Omental fat pad (tissue), 4 donors: Measurements from ENCODE around the gene SCPEP1. TPM values are rescaled to one million over a fixed set of nuclear protein-coding genes. Genes with fewer than 3 reads are reported as not detected.
A peak's percentile ranks its signal among the peaks of the same experiment; 100 is the strongest.

Experiments used
- ATAC-seq: fragments of 150-250 bp; one replicate; pipeline ENCODE4 v1.9.1; 2016; ENCODE audit warnings: mild to moderate bottlenecking, moderate library complexity; ENCODE audit not compliant: low FRiP score
- DNase-seq: peaks from one replicate; pipeline ENCODE4 v3.0.0-alpha.2; 2019; ENCODE audit warnings: low spot score
- CTCF ChIP-seq, 3 donors: fragments of 450-650 bp; IDR thresholded peaks; one replicate each; pipeline ENCODE4 v1.5.1; 2016 to 2017; ENCODE audit warnings: antibody characterized with exemption in 3 of 3, mild to moderate bottlenecking in 3 of 3, moderate library complexity in 2 of 3
- total RNA-seq, 4 donors: library from RNA; depleted of rRNA; stranded (reverse); fragments of >200 nt; gene quantifications; one replicate each; pipeline ENCODE4 v1.1.0, GENCODE V29; 2016

The SCPEP1 gene
- total RNA-seq, 4 donors from 2014 or later: 59.6 to 80.9 (median 69.1) TPM

DNA sequence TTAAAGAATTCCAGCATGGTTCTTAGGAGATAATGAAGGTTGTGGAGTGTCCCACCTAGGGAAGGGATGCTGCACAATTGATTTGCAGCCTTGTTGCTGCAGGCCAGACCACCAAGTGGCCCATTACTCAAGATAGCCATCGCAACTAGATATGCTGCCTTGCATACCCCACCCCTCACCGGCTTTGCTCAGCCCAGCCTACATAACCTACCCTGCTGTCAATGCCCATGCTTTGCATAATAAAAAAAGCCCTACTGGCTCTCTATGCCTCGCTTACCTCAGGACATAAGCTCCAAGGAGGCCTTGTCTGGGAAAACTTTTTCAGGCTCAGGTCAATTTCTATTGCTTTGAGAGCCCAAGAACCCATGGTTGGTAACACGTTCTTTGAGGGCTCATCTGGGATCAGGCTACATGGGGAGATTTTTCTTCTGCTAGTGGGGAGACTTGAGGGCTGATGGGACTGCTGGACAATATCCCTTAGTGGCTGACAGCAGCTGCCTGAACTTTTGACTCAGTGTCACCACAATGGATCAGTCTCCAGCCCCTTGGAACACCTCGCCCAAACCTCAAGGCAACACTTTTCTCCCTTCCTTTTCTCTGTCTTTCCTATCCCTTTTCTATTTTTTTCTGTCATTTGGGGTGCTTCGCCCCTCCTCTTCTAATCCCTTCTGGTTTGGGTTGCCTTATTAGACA lies 38.3 kb downstream of the SCPEP1 start:
- DNase-seq (no peak), ATAC-seq (no peak)
- TF ChIP-seq CTCF (IDR thresholded peaks at IDR 0.05): no peak

DNA sequence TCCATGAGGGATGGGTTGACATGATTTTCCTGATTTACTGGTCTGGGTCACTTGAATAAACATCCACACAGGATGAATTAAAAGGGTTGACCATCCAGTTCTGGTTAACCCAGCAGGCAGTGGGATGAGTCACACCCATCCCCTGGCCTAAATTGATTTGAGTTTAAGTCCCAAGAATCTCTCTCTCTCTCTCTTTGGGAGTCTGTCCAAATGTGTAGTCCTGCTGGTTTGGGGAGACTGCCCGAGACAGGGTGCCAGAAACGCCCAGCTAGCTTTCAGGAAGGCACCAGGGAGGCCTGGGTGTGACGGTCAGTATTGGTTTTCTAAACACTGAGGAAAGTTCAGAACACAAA lies 38.8 kb downstream of the SCPEP1 start:
- no peak for ATAC-seq
- DNase-seq: no peak
- no peak for TF ChIP-seq CTCF (IDR thresholded peaks at IDR 0.05)

GRCh38 chr17:57017625-57018024 lies 39.7 kb downstream of the SCPEP1 start:
- TF ChIP-seq CTCF (IDR thresholded peaks at IDR 0.05): no peak
- no peak for DNase-seq
- no peak for ATAC-seq

- ATAC-seq (no peak), DNase-seq (no peak)
- TF ChIP-seq CTCF (IDR thresholded peaks at IDR 0.05): no peak
These were observed 42.3 kb downstream of the SCPEP1 start for GRCh38 chr17:57020208-57020607.

GRCh38 chr17:57021226-57021940 lies 43.5 kb downstream of the SCPEP1 start:
- no peak for DNase-seq

DNA sequence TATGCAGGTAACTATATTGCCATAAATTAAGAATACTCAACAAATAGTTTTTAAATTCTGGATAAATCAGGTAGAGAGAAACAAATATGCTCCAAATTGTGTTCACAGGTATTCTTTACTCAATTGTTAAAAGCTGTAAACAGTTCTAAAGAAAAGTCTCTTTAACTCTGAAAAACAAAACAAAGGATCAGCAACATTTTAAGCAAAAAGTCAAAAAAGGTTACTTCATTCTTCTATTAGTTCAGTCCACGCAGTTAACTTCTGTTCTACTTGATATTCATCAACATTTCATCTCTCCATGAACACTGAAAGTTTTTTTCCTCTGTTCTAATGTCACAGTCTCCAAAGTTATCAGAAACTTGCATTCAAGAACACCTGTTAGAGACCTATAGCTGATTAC lies 47.9 kb downstream of the SCPEP1 start:
- DNase-seq (no peak), ATAC-seq (no peak)
- no peak for TF ChIP-seq CTCF (IDR thresholded peaks at IDR 0.05)

More at GRCh38 chr17:57021226-57021940, 43.5 kb downstream of the SCPEP1 start:
- peak; percentile 59 for ATAC-seq
- TF ChIP-seq CTCF (IDR thresholded peaks at IDR 0.05): no peak

DNA sequence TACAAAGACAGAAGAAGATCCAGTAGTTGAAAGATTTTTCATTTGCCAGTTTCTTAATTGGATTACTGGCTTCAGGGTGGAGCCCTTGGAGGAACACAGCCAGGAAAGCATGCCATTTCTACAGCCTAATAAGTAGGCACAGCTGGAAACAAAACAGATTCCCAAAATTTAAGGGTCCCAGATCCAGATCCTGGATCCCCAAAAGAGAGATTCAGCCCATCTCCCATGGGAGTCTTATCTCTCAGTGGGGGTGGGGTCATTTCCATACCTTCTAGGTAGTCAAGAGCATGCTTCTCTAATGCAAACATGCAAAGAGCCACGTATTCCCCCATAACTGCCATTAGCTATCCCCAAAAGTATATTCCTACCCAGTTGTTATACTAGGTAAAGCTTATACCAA lies 49.9 kb downstream of the SCPEP1 start:
- DNase-seq (no peak), ATAC-seq (no peak)
- TF ChIP-seq CTCF (IDR thresholded peaks at IDR 0.05): no peak
